Liver (tissue), 9 donors: ENCODE data around the gene TOM1L2. TPM values are rescaled to one million over a fixed set of nuclear protein-coding genes. Genes with fewer than 3 reads are reported as not detected.
"Not testable (repeated sequence)": the region's sequence is repeated elsewhere in the genome, so short reads cannot be mapped to it uniquely, and the experiment has no call there.

Experiments
- DNase-seq: peaks from one replicate; pipeline ENCODE4 v3.0.0-alpha.2; 2017; ENCODE audit warnings: low spot score
- H3K27ac ChIP-seq, 2 donors: one replicate each; pipeline ENCODE4 v1.7.0; 2013; ENCODE audit warnings: inconsistent platforms in 2 of 2, low read length in 2 of 2, control low read depth in 1 of 2, low read depth in 1 of 2, mild to moderate bottlenecking in 1 of 2
- H3K27me3 ChIP-seq, 4 donors: one replicate each; pipeline versions ENCODE4 v1.6.1 to v1.7.0; 2013; ENCODE audit warnings: low read length in 3 of 4, inconsistent platforms in 1 of 4, mild to moderate bottlenecking in 1 of 4, moderate library complexity in 1 of 4; ENCODE audit not compliant: control insufficient read depth in 4 of 4, insufficient read depth in 4 of 4
- H3K36me3 ChIP-seq, 4 donors: one replicate each; pipeline versions ENCODE4 v1.6.1 to v1.7.0; 2013; ENCODE audit warnings: low read length in 3 of 4, mild to moderate bottlenecking in 3 of 4, low read depth in 1 of 4, moderate library complexity in 1 of 4; ENCODE audit not compliant: control insufficient read depth in 4 of 4, insufficient read depth in 3 of 4
- H3K4me1 ChIP-seq, 4 donors: one replicate each; pipeline versions ENCODE4 v1.6.1 to v1.7.0; 2013; ENCODE audit warnings: low read length in 3 of 4, mild to moderate bottlenecking in 3 of 4, moderate library complexity in 1 of 4; ENCODE audit not compliant: control insufficient read depth in 4 of 4, insufficient read depth in 4 of 4
- H3K4me3 ChIP-seq, 3 donors: one replicate each; pipeline versions ENCODE4 v1.6.1 to v1.7.0; 2013; ENCODE audit warnings: low read length in 3 of 3, control low read depth in 1 of 3, low read depth in 1 of 3, mild to moderate bottlenecking in 1 of 3
- H3K9ac ChIP-seq, 2 donors: one replicate each; pipeline ENCODE4 v1.7.0; 2013; ENCODE audit warnings: low read length in 2 of 2, mild to moderate bottlenecking in 2 of 2, moderate library complexity in 2 of 2, control low read depth in 1 of 2, low read depth in 1 of 2
- H3K9me3 ChIP-seq, 4 donors: one replicate each; pipeline versions ENCODE4 v1.6.1 to v1.7.0; 2013; ENCODE audit warnings: low read length in 3 of 4; ENCODE audit not compliant: control insufficient read depth in 4 of 4
- FOXA1 ChIP-seq: IDR thresholded peaks from 2 replicates; pipeline ENCODE4 v1.6.1; 2016; ENCODE audit warnings: antibody characterized with exemption
- GABPA ChIP-seq, 2 donors: IDR thresholded peaks in 1 of 2; conservative IDR thresholded peaks in 1 of 2; 2 replicates each; pipeline ENCODE4 v1.6.1; 2016; ENCODE audit warnings: antibody characterized with exemption in 2 of 2, mild to moderate bottlenecking in 1 of 2, moderate library complexity in 1 of 2
- HNF4G ChIP-seq: IDR thresholded peaks from 2 replicates; pipeline ENCODE4 v1.6.1; 2016; ENCODE audit warnings: antibody characterized with exemption
- JUND ChIP-seq, 2 donors: IDR thresholded peaks; 2 replicates each; pipeline ENCODE4 v1.6.1; 2016; ENCODE audit warnings: antibody characterized with exemption in 2 of 2
- RAD21 ChIP-seq, 2 donors: IDR thresholded peaks; 2 replicates each; pipeline ENCODE4 v1.6.1; 2016; ENCODE audit warnings: antibody characterized with exemption in 2 of 2, mild to moderate bottlenecking in 2 of 2
- WGBS: extraction: QIAGEN DNeasy Blood & Tissue Kit; methylation state at CpG from one replicate; pipeline ENCODE4 v1.1.7; 2013; 5-methylcytosine and 5-hydroxymethylcytosine counted together
- polyA plus RNA-seq, 2 donors: library from polyadenylated mRNA; stranded (reverse) in 1 of 2; unstranded in 1 of 2; fragments of 200-250 nt in 1 of 2; fragments of >200 nt in 1 of 2; fragmentation: Nextera tagmentation in 1 of 2; extraction: Ambion mirVana in 1 of 2; gene quantifications; one replicate each; pipeline versions ENCODE4 v1.2.1 to v1.2.3, GENCODE V29; 2013 to 2015
- total RNA-seq, 2 donors: library from RNA; depleted of rRNA; stranded (reverse); fragments of >200 nt; gene quantifications; one replicate each; pipeline ENCODE4 v1.2.3, GENCODE V29; 2014
- TF ChIP-seq, protein P1 (sequence below): fragments of 150-350 bp; IDR thresholded peaks from 2 replicates; pipeline ENCODE4 v1.5.1; 2017; ENCODE audit warnings: improper control_type of control experiment, low read depth, low read length; ENCODE audit not compliant: missing input control
- TF ChIP-seq, protein P2 (sequence below): IDR thresholded peaks from 2 replicates; pipeline ENCODE4 v1.6.1; 2016; ENCODE audit warnings: antibody characterized with exemption
- TF ChIP-seq, protein P3 (sequence below): IDR thresholded peaks from 2 replicates; pipeline ENCODE4 v1.6.1; 2016; ENCODE audit warnings: antibody characterized with exemption, mild to moderate bottlenecking
- donor health status: healthy.
- donor health status: healthy.
- donor health status: healthy.
- donor health status: healthy.
- donor health status: healthy.

Gene TOM1L2
- total and polyA plus RNA-seq, 4 donors: 5.0 to 24.0 (median 9.3) TPM

DNA sequence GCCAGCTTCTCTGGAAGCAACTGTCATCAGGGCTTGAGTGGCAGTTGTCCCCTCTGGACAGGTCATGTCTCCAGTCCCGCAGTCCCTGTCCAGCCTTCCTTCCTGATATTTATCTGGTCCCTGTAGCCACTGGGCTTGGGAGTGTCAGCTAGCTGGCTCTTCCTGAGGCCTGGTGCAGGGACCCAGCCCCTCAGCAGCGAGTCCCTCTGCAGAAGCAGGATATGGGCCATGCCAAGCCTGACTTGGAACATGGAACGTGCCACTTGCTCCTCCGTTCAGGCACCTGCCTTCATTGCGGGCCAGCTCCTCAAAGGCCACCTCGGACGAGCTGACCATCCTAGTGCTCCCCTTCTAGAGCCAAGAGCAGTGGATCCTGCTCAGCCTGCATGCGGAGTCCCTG is 26.7 kb upstream of the TOM1L2 start:
- no peak overlapping the region for H3K4me3 ChIP-seq
- TF ChIP-seq, protein P1, sequence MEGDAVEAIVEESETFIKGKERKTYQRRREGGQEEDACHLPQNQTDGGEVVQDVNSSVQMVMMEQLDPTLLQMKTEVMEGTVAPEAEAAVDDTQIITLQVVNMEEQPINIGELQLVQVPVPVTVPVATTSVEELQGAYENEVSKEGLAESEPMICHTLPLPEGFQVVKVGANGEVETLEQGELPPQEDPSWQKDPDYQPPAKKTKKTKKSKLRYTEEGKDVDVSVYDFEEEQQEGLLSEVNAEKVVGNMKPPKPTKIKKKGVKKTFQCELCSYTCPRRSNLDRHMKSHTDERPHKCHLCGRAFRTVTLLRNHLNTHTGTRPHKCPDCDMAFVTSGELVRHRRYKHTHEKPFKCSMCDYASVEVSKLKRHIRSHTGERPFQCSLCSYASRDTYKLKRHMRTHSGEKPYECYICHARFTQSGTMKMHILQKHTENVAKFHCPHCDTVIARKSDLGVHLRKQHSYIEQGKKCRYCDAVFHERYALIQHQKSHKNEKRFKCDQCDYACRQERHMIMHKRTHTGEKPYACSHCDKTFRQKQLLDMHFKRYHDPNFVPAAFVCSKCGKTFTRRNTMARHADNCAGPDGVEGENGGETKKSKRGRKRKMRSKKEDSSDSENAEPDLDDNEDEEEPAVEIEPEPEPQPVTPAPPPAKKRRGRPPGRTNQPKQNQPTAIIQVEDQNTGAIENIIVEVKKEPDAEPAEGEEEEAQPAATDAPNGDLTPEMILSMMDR: no peak
- TF ChIP-seq GABPA (IDR thresholded peaks at IDR 0.05 in 1 of 2, conservative IDR thresholded peaks at IDR 0.05 in 1 of 2) (no peak), JUND (IDR thresholded peaks at IDR 0.05) (no peak)
- TF ChIP-seq, protein P2, sequence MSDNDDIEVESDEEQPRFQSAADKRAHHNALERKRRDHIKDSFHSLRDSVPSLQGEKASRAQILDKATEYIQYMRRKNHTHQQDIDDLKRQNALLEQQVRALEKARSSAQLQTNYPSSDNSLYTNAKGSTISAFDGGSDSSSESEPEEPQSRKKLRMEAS: no peak
- H3K9me3 ChIP-seq: no peaks in the 10 kb centered on the region
- no peaks in the 10 kb centered on the region for H3K36me3 ChIP-seq
- no peaks in the 10 kb centered on the region for H3K27me3 ChIP-seq
- DNase-seq: no peak
- H3K27ac ChIP-seq: no peak overlapping the region
- 92% methylated on average over 8 of the region's 8 CpGs for WGBS
- no peaks in the 10 kb centered on the region for H3K4me1 ChIP-seq
- no peak overlapping the region for H3K9ac ChIP-seq

DNA sequence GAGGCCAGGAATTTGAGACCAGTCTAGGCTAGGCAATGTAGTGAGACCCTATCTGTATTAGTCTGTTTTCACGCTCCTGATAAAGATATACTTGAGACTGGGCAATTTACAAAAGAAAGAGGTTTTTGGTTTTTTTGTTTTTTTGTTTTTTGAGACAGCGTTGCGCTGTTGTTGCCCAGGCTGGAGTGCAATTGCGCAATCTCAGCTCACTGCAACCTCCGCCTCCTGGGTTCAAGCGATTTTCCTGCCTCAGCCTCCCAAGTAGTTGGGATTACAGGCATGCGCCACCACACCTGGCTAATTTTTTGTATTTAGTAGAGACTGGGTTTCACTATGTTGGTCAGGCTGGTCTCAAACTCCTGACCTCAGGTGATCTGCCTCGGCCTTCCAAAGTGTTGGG is 23.7 kb upstream of the TOM1L2 start:
- H3K4me3 ChIP-seq, DNase-seq, H3K9ac ChIP-seq, H3K27ac ChIP-seq, H3K27me3 ChIP-seq, H3K9me3 ChIP-seq, H3K4me1 ChIP-seq, H3K36me3 ChIP-seq: not testable (repeated sequence)
- 97% methylated on average over 8 of the region's 8 CpGs for WGBS

DNA sequence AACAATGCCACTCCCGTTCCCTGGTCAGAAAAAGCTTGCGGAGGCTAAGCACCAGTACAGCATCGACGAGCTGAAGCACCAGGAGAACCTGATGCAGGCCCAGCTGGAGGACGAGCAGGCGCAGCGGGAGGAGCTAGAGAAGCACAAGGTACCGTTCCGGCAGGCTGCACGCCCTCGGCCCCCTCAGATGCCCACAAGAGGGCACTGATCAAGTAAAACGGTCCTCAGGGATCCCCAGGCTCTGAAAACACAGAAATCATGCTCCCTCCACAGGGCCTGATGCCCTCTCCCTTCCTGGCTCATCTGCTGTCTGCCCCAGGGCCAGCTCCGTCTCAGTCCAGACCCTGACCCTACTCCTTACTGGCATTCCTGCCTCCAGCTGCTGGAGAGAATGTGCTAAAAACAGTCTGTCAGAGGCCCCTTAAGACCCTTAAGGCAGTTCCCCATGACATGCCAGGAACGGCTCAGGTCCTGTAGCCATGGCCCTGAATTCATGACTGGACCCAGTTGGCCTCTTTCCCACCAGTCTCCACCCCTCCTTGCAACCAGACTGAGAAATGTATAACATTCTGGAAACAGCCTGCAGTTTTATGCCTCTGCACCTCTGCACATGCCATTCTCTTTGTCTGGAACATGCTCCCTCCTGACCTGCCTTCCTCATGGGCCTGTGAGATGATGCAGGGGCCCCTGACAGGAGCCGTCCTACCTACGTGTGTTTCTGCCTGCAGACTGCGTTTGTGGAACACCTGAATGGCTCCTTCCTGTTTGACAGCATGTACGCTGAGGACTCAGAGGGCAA is 22.3 kb upstream of the TOM1L2 start:
- DNase-seq: no peak
- H3K27me3 ChIP-seq: no peaks in the 10 kb centered on the region
- H3K27ac ChIP-seq: no peak overlapping the region
- H3K36me3 ChIP-seq: no peaks in the 10 kb centered on the region
- H3K9me3 ChIP-seq: no peaks in the 10 kb centered on the region
- WGBS: 79% methylated on average over 18 of the region's 18 CpGs
- no peaks in the 10 kb centered on the region for H3K4me1 ChIP-seq
- no peak overlapping the region for H3K4me3 ChIP-seq
- TF ChIP-seq HNF4G (no peak), RAD21 (IDR thresholded peaks at IDR 0.05) (peak; percentile 26 to 67), FOXA1 (no peak)
- TF ChIP-seq, protein P1: peak; percentile 24
- TF ChIP-seq, protein P3, sequence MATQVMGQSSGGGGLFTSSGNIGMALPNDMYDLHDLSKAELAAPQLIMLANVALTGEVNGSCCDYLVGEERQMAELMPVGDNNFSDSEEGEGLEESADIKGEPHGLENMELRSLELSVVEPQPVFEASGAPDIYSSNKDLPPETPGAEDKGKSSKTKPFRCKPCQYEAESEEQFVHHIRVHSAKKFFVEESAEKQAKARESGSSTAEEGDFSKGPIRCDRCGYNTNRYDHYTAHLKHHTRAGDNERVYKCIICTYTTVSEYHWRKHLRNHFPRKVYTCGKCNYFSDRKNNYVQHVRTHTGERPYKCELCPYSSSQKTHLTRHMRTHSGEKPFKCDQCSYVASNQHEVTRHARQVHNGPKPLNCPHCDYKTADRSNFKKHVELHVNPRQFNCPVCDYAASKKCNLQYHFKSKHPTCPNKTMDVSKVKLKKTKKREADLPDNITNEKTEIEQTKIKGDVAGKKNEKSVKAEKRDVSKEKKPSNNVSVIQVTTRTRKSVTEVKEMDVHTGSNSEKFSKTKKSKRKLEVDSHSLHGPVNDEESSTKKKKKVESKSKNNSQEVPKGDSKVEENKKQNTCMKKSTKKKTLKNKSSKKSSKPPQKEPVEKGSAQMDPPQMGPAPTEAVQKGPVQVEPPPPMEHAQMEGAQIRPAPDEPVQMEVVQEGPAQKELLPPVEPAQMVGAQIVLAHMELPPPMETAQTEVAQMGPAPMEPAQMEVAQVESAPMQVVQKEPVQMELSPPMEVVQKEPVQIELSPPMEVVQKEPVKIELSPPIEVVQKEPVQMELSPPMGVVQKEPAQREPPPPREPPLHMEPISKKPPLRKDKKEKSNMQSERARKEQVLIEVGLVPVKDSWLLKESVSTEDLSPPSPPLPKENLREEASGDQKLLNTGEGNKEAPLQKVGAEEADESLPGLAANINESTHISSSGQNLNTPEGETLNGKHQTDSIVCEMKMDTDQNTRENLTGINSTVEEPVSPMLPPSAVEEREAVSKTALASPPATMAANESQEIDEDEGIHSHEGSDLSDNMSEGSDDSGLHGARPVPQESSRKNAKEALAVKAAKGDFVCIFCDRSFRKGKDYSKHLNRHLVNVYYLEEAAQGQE: no peak
- no peak overlapping the region for H3K9ac ChIP-seq
